GM12865 (cell line): ENCODE results near the gene HOXA3.

Source experiments
- DNase-seq: peaks from one replicate; pipeline ENCODE4 v3.0.0; 2010; ENCODE audit warnings: low read depth
- H3K4me3 ChIP-seq: 2 replicates; pipeline ENCODE4 v1.5.1; 2011; ENCODE audit warnings: mild to moderate bottlenecking, low read depth, low read length, control low read depth
- TF ChIP-seq, protein P1 (sequence below): IDR thresholded peaks from 2 replicates; pipeline ENCODE4 v1.5.1; 2011; ENCODE audit warnings: low read length, control low read depth, low read depth, inconsistent platforms; ENCODE audit not compliant: insufficient read depth; ENCODE audit errors: missing control alignments

Gene HOXA3

DNA sequence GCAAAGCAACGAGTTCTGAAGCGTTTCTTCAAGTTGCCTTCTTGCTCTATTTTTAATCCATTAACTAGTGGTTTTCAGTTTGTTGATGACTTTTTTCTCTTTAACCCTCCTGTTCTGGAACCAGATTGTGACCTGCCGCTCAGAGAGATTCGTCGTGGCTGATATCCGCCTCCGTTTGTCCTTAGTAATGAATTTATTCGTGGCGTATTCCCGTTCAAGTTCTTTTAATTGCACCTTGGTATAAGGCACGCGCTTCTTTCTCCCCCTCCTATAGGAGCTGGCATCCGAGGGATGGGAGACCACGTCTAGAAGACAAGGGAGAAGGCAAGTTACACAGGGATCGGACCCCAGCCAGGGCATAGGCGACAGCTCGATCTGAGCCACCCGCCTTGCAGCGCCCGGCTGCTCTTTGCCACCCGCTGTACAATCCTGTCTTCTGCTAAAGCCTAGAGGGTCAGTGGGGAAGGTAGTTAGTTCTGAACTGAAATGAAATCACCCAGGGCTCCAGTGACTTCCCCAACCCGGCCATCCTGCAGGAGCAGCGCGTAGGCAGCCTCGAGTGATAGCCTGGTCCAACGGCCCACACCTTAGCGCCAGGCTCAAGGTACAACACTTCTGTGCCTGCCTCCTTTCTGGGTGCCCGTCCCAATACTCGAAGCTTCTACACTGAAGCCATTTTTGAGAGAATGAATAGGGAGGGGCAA is 45.9 kb upstream of the HOXA3 start:
- TF ChIP-seq, protein P1, sequence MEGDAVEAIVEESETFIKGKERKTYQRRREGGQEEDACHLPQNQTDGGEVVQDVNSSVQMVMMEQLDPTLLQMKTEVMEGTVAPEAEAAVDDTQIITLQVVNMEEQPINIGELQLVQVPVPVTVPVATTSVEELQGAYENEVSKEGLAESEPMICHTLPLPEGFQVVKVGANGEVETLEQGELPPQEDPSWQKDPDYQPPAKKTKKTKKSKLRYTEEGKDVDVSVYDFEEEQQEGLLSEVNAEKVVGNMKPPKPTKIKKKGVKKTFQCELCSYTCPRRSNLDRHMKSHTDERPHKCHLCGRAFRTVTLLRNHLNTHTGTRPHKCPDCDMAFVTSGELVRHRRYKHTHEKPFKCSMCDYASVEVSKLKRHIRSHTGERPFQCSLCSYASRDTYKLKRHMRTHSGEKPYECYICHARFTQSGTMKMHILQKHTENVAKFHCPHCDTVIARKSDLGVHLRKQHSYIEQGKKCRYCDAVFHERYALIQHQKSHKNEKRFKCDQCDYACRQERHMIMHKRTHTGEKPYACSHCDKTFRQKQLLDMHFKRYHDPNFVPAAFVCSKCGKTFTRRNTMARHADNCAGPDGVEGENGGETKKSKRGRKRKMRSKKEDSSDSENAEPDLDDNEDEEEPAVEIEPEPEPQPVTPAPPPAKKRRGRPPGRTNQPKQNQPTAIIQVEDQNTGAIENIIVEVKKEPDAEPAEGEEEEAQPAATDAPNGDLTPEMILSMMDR, result no peak
- H3K4me3 ChIP-seq, result no peak overlapping the region
- DNase-seq, result no peak

DNA sequence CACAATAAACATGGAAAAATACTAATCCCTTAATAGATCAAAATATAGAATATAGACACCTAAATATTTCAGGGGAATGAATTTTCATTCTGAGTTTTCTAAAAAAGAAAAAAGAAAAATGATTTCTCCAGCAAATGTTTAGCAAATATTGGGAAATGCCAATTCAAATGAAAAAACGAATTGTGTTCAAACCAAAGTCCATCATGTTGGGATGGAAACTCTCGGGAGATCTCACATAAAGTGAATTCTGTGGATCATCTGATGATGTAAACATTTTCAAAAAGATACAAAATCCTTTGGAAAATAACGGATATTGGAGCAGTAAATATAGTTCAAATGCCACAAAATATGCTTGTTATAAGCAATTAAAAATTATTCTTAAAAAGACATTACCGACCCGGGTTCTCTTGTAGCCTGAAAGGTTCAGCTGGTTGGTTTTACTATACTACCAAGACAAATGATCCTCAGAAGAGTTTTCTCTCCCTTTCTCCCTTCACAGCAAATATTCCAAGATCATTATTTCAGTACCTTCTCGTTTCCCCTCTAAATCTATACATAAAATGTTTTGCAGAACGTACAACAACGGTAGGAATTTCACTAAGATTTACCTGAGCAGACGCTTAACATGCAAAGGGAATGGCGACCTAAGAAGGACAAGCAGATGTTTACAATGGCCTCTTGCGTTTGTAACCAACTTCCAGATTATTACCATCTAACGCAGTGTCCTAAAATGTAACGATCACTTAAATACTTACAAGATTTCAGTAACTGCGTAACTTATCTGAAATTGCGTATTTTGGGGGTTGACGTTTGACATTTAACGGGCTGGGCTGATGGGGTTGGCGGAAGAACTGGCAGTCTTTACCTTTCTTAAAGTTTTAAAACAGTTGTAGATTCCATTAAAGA is 45.0 kb upstream of the HOXA3 start:
- H3K4me3 ChIP-seq, result no peak overlapping the region
- no peak for DNase-seq
- TF ChIP-seq, protein P1, result no peak

DNA sequence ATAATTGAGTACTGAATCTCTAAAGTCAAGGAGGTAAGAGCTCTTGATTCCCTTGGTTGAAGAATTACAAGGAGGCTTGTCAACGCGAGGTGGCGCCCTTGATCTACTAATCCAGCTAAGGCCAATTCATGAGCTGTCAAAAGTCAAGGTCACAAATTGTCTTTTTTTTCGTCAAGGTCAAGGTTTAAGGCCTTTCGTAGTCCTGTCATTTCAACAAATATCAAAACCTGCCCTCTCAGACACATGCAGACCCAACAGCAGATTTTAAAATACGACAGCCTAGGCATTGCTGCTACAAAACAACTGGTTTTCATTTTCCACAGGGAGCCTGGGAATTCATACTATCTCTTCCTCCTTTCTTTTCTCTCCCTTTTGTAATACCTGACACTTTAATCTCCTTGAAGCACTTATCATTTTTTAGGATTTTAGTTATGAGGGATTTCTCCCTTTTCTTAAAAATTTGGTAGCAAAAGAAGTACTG is 43.9 kb upstream of the HOXA3 start:
- peak; percentile 82 for DNase-seq
- TF ChIP-seq, protein P1, result peak; percentile 76
- no peak overlapping the region for H3K4me3 ChIP-seq

DNA sequence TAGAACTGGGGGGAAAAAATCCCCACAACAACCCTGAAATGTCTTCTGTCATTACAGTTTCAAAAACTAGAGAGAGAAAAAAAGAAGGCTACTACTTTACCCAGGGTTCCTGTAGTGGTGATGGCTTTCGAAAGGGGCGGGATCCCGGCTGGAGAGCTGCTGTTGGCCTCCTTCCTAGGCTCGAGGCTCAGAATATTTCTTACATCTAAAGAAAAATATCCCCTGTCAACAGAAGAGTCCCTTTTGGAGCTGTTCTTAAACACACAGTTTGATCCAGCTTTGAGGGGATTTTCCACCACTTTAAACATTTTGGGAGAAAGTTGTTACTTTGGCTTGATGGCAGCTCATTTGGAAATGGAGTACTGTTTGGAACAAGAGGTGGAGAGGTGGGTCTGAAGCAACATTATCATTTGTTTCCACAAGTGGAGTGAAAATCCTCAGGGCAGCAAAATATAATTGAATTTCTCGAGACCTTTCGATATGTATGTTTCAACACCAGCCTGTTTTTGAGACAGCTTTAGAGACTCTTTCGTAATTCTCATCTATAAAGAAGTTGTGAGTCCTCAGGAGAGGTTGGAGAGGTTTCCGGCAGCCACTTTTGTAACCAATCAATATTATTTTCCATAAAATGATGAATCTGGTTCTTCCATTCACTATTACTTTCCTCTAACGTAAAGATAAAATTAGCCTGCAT is 42.5 kb upstream of the HOXA3 start:
- H3K4me3 ChIP-seq, result no peak overlapping the region

DNA sequence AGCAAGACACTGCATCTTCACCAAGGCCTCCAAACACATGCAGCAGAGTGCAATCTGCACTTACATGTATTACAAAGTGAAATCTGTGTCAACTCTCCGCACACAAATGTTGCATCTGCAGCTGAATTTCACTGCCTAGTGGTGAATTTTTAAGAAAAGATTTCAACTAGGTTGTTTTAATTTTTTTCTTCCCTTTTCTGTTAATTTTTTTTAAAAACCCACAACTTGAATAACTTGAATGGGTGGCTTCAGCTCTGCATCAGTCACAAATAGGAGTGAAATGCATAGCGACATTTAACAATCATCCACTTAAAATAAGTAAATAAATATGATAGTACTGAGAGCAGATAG is 41.6 kb upstream of the HOXA3 start:
- no peak for DNase-seq
- H3K4me3 ChIP-seq, result no peak overlapping the region
- TF ChIP-seq, protein P1, result no peak

More for the DNA sequence above, 42.5 kb upstream of the HOXA3 start:
- TF ChIP-seq, protein P1, result no peak
- no peak for DNase-seq

DNA sequence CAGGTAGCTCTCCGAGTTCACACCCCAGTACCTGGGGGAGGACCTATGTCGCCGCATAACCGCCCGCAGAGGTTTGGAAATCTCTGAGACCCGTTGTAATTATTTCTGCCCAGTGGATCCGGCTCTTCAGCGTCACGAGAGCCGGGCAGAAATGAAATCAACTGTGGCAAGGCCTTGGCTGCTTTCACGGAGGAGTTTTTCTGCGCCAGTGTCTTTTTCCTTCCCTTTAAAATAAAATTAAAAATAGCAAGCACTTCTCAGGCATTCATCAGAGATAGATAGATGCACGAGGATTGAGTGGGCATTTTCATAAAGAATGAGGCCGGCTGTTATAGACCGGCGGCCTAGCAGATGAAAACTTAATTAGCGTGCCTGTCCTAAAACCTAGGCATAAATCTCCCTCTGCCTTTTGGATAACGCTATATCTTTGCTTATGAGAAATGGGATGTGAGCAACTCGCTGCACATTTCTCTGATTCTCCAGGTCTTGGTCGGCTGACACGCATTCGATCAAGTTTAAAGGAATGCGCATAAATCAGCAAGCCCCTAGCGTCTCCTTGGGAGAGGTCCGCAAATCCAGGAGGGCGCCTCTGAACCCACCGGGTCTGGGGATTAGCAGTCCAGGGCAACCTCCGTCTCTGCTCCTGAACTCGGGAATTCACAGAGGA is 41.1 kb upstream of the HOXA3 start:
- H3K4me3 ChIP-seq, result no peak overlapping the region
- no peak for DNase-seq
- TF ChIP-seq, protein P1, result no peak
